HG02642 (cell line): ENCODE results near the gene ARHGAP10.

Source experiments
- ATAC-seq: cut with Tn5 transposase; IDR thresholded peaks from one replicate; pipeline ENCODE4 v1.9.1; 2021; ENCODE audit warnings: mild to moderate bottlenecking; ENCODE audit not compliant: unreplicated experiment, poor library complexity

Gene ARHGAP10

DNA sequence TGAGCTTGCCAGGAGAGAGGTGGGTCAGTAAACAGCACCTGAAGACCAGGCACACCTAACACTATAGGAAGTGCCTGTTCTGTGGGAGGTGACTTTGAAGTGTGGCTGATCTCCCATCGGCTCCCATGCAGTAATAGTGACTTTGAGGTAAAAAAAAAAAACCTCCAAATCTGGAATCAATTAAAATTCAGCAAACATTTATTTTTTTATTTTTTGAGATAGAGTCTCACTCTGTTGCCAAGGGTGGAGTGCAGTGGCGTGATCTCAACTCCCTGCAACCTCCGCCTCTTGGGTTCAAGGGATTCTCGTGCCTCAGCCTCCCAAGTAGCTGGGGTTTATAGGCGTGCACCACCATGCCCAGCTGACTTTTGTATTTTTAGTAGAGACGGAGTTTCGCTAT lies 32.4 kb downstream of the ARHGAP10 start:
- no peak for ATAC-seq

DNA sequence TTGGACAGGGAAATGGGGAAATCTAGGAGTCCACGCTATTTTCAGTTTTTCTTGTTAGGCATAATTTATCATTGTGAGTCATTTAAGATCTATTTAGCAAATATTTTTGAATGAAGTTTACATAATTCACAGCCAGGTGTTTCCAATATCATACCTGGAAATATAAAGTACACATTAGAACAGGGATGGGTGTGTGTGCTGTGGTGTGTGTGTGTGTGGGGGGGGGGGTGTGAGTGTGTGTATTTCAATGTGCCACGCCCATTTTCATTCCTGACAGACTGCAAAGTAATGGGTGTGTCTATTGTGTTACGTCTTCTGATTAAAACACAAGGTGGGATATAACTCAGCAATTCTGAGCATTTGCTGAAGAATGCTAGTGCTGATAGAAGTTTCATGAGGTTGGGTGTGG lies 33.2 kb downstream of the ARHGAP10 start:
- ATAC-seq = no peak

DNA sequence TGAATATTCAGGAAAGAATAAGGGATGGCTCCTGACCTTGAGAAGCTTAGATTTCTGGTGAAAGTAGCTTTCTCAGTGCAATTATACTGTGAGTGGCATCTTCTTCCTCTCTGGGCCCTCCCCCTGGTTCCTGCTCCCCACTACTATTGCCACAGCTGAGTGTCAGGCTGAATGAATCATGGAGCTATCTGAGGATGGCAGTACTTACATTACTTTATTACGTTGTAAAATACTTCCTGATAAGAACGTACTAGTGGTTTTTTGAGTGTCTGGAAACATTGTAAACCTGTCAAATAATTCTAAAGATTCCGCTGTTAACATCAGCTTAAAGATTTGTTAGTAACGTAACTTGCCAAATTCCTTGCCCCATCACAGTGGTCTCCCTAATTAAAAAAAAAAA lies 36.2 kb downstream of the ARHGAP10 start:
- no peak for ATAC-seq

DNA sequence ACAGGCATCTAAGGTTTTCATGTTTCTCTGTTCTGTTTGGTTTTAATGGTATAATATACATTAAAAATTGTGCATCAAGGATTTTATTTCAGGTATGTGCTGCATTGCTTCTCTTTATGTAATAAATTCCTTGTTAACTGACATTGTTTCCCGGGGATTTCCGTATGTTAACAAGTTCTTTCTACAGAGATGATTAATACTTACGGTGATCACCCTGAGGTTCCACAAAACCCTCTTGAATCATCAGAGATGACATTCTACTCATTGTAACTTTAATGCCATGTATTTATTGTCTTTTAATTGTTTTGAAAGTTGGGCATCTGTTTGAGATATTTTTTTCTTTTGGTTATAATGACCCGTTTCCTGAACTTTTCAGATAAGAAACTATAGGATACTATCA lies 37.5 kb downstream of the ARHGAP10 start:
- ATAC-seq = no peak

DNA sequence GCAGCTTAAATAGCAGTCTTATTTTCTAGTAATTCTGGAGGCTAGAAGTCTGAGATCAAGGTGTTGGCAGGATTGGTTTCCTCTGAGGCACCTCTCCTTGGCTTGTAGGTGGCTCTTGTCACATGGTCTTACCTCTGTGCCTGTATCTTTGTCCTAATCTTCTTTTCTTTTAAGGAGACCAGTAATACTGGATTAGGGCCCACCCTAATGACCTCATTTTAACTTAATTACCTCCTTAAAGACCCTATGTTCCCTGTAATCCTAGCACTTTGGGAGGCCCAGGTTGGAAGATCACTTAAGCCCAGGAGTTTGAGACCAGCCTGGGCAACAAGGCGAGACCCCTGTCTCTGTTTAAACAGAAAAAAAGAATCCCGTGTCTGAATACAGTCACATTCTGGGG lies 38.9 kb downstream of the ARHGAP10 start:
- no peak for ATAC-seq

DNA sequence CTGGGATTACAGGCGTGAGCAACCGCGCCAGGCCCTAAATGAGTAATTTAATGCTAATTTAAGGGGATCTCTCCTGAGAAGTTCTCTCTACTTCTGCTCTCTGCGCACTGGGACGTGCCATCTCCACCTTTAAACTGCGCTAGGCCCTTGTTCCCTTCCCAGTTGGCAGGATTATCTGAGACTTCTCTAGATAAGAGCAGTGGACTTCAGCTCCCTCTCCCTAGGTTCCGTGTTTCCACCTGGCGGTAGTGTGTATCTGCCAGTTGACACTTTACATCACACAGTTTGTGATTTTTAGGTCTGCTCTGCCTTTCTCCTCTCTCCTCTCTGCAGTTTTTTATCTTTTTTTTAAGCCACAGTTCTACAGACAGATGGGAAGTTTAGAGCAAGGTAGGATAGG lies 40.2 kb downstream of the ARHGAP10 start:
- no peak for ATAC-seq

DNA sequence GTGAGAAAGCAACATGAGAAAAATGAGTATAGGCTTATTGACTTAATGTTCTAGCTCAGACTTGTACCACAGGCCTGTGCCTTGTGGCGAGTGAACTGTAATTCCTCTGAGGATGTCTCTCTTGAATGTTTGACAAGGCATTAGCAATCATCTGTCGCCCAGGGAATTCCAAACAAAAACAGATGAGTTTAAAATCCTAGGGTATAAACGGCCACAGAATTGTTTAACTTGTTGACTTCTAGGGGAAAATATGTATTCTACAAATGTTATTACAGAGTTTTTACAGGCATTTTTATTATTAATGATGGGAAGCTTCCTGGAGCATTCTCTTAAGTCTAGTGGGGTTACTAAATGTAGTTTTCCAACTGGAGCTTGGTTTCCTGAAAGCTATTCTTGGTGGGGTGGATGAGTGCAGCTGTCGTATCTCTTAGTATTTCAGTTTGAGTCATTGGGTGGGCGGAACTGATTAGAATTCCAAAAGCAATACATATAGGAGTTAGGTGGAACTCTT lies 40.6 kb downstream of the ARHGAP10 start:
- no peak for ATAC-seq

DNA sequence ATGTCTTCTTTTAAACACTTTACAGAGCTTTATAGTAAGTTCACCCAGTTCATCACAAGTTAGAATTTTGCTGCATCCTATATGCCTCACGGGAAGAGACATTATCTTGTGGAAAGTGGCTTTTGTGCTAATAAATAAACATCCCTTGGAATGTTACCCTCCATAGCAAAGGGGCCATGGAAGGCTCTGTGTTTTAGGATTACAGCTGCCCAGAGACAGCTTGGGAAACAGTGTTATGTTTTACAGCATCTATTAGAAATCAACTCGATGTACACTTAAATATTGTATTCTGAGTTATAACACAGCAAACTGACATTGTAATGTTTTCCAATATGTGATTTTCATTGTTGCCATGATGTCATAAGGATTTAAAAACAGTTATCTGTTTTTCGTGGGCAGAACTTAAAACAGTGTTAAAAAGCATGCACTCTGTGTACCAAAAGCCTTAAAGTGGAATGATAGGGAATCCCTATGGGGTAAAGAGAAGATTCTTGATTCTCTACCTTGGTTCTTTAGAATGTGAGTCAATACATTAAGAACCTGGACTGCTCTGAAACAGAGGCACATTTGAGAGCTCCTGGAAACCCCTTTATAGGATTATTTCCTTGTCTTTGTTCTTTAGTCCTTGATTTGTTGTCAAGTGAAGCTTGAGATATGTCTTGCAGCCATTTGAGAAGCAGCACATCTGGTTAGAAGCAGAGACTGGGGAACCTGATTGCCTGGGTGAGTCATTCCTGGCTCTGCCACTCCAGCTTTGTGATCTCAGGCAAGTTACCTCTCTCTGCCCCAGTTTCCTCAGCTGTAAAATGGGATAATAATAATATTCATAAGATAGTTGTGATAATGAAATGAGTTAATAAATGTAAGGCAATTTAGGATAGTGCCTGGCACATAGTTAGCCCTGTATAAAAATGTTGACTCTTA lies 41.6 kb downstream of the ARHGAP10 start:
- no peak for ATAC-seq

DNA sequence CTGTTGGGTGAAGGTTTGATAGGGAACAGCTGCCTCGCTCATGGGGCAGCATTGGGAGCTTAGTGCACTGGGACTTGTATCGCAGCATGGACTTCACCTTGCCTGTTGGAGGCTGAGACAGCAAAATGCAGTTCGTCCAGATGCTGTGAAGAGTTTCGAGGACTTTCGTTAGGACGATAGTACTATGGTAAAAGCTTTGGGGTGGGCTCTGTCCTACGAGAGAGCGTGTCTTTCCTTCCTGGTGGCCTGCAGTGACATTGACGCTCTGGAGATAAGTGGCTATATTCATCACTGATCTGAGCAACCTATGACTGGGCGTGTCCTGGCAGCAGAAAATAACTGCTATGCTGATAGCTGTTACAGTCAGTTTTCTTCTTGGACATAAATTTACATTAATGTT lies 44.8 kb downstream of the ARHGAP10 start:
- no peak for ATAC-seq

DNA sequence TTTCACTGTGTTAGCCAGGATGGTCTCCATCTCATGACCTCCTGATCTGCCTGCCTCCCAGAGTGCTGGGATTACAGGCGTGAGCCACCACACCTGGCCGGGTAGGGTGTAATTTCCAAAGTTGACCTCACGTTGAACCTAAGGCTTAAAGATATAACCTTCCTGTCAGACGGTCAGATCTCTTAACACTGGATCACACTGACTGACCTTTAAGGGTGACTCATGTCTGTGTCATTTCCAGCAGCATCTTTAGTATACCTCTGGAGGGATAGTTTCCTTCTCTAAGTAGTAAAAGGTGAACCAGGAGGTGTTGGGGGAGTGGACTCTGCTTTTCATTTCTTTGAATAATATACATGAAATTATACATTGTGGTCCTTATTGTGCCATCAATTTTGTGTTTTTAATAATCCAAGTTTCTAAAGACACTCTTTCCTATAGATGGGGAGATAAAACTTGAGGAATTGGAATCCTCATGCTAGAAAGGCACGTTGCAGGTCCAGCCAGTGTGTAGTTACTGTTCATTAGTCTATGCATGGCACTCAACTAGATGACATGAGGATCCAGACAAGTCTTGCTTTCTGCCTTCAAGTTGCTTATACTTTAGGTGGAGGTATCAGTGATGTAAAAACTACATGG lies 45.7 kb downstream of the ARHGAP10 start:
- no peak for ATAC-seq

DNA sequence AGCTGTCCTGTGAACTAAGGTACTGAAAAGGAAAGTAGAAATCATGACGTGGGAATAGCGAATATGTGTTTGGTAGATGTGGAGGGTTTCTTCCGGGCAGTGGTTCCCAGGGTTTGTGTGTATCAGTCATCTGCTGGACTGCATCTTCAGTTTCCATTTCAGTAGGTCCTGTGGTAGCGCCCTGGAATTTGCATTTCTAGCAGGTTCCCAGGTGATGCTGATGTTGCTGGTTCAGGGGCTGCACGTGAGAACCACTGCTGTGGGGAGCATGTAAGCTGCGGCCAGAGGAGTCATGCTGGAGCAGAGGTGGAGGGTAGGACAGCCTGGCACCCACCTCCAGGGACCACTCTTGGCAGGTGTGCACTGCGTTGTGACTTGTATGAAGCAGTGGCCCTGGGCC lies 47.1 kb downstream of the ARHGAP10 start:
- ATAC-seq = peak; percentile 67

DNA sequence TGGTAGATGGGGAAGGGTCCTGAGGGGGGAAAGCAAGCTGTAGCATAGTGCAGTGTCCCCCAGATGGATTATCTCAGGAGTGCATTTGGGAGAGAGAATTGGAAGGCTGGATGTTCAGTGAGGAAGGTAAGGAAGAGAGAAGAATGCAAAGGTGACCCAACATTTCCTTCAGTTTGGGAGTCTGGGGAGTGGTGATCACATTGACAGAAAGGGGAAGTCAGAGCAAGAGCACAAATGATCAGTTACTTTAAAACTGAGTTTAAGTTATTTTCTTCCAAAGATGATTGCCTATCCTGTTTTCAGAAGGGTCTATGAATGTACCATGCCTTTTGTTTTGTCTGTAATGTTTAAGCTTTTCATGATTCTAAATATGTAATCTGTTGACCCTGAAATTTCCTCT lies 47.6 kb downstream of the ARHGAP10 start:
- no peak for ATAC-seq

DNA sequence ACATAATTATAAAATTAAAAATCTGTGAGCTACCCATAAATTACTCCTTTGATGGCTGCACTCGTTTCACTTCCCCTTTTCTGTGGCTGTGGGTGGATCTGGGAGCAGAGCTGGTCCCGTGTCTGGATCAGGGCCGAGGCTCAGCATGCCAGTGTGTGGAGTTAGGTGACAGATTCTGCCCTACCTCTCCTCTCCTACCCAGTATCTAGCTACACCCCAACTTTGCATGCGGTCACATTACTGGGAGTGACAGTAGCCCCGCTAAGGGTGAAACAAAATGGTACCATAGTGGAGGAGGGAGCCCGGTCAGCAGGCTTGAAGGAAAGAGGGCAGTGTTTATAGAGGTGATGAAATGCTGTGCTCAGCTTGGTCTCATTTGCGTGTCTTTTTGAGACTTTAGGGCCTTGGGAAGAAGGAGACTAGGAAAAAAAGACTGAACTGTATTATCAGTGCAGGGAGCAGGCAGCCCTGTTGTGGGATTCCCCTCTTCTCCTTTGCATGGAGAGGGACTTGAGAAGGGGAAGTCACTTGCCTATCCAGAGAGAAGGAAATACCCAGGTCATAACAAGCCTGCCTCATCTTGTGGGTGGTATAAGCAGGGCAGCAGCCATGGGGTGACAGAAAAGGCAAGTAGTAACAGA lies 48.4 kb downstream of the ARHGAP10 start:
- peak; percentile 67 for ATAC-seq

DNA sequence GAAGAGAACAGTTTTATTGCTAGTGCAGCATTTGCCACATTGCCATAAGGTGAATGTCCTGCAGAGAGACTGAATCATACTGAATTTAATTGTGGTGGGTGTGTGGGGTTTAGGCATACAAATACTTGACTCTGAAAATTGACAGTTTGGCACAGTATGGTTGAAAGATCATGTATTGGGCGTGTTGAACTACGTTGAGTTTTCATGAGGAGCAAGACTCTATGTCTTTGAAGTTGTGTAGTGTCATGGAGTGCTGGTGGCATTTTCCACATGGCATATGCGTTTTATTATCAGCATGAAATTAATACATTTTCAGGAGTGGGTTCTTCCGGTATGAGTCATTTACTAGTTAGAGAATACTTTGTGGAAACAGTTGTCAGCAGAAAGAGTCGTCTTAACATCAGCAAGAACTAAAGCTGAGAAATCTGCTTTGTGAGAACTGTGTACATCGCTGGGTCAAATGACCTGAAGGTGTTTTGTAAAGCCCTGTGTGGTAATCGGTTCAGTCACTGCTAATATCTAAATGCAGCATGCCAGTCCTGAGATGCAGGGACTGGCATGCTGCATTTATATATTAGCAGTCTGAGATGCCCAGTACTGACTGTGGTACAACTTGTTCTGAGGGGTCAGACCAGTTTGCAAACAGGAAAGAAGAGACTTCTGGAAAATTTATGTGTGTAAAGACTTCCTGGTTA lies 50.3 kb downstream of the ARHGAP10 start:
- ATAC-seq = no peak

DNA sequence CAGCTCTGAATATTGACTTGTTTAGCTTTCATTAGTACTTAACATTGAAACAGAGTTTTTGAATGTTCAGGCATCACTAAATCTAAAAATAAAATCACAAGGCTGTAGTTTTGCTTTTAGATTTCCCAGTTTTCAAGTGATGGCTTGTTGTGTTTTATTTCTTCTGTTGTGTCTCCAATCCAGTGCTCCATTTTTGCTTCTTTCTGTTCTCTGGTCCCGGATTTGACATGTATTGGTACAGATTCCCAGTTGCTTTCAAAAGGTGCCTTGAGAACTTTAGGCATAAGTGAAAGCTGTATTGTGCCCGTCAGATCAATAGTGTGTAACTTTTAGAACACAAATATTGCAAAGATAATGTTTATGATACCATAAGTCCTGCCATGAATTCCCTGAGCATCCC lies 53.2 kb downstream of the ARHGAP10 start:
- ATAC-seq = no peak

DNA sequence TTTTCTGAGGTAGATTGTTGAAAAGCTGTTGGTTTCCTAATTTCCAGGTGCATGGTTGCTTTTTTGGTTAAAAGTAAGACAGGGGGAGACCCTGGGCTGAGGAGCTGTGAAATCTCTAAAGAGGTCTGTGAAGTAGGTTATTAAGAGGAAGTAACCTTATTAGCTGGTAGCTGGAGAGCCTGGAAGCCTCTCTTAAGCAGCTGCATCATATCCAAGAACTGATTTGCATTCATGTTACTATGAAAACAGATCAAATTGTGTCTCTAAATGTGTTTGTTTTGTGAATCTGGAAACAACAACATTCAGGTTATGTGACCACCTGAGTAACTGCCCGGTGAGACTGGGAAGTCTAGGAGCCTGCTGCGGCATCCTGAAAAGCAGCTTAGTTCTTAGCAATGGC lies 54.1 kb downstream of the ARHGAP10 start:
- peak; percentile 90 for ATAC-seq

DNA sequence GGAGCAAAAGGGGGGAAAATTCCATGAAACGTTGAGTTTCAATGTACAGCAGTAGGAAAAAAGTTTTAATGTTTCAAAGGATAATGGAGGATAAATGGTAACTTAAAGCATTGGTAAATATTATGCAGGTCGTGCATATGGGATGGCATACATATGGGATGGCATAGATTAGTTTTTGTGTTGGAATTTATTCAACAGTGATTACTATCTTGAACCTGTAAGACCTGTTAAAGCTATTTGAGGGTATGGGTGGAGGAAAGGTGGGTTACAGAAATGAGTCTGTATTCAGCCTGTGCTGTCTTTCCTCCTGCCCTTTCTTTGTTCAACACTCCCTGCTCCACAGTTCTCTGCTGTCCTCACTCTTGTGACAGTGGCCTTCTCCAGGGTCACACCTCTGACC lies 54.6 kb downstream of the ARHGAP10 start:
- ATAC-seq = no peak

DNA sequence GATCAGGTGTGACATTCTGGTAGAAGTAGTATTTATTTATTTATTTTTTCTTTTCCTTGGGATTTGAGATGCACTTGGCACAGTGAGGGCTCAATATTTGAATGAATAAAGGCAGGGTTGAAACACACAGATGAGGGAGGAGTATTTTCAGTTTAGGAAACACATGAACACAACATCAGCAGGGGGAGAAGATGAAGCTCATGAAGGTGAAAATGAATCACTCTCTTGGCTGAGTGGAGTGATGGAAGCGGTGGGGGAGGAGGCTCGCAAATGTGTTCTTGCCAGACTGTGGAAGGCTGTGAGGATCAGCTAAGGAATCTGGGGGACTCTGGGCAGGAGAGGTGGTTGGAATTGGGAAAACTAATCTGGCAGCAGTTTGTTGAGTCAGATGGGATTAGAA lies 55.3 kb downstream of the ARHGAP10 start:
- ATAC-seq = no peak

DNA sequence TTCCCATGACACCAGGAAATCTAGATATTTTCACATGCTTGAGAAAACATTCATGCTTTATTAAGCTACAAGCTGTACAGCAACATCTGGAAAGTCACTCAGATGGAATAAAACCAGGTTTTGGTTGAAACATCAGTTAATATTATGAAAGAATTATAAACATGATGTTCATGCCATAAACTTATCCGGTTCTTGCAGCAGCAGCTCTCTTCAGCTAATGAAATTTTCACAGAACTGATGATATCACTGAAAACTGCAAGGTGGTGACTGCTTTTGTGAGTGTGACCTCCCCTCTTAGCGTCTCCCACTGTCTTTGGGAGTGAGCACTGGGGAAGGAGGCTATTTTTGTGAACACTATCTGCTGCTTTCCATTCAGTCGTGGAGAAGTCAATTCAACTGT lies 56.9 kb downstream of the ARHGAP10 start:
- no peak for ATAC-seq

DNA sequence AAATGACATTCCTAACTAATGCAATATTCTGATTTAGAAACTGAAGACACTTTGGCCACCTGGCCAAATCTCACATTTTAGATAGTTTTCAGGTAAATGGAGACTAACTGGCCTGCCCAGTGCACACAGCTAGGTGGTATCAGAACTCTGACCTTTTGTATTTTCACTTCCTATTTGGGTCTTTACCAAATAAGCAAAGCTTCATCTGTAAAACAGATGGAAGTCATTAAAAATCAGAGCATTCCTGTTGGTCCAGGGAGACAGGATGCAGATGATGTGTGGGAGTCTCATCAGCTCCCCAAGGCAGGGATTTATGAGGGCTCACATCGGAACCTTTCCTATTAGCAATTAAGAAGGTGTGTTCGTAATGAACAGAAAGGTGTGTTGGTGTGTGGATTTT lies 57.7 kb downstream of the ARHGAP10 start:
- no peak for ATAC-seq

DNA sequence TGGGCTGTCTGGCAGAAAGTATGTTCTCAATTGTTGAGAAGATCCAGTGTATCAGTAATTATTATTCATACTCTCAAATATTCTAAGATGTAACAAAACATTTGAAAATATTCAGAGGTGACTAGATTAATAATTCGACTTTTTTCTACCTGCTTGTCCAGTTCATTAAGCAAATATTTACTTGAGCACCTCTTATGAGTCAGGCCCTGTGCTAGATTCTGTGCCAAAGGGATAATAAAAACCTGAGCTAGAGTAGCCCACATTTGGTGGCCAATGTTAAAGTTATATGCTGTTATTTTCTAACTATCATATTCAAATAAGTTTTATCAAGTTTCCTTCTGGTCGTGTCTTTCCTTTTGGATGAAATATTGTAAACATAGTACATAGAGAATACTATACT lies 58.5 kb downstream of the ARHGAP10 start:
- no peak for ATAC-seq
